ENCODE data around the gene MYO5A.
"Not testable (repeated sequence)": the region's sequence is repeated elsewhere in the genome, so short reads cannot be mapped to it uniquely, and the experiment has no call there.

The MYO5A gene

GRCh38 chr15:52495125-52495524 lies 33.6 kb downstream of the MYO5A start:
- Mint-ChIP-seq H3K4me1 (peaks cover 9% of the 10 kb centered on the region), H3K27ac (no peak overlapping the region), H3K4me3 (no peak overlapping the region), H3K9me3 (no peaks in the 10 kb centered on the region), H3K36me3 (ENCODE audit: low read depth) (no peaks in the 10 kb centered on the region), H3K27me3 (ENCODE audit: low read depth) (no peaks in the 10 kb centered on the region)
- TF ChIP-seq CTCF (IDR thresholded peaks at IDR 0.05; ENCODE audit: unreplicated experiment in 3 of 3): no peak

- no peaks in the 10 kb centered on the region for H3K9me3 Mint-ChIP-seq
- no peaks in the 10 kb centered on the region for H3K36me3 Mint-ChIP-seq (ENCODE audit: low read depth)
- no peak overlapping the region for H3K27ac Mint-ChIP-seq
- H3K27me3 Mint-ChIP-seq (ENCODE audit: low read depth): no peaks in the 10 kb centered on the region
- no peak overlapping the region for H3K4me3 Mint-ChIP-seq
- TF ChIP-seq CTCF (IDR thresholded peaks at IDR 0.05; ENCODE audit: unreplicated experiment in 3 of 3): no peak
- peaks cover 10% of the 10 kb centered on the region for H3K4me1 Mint-ChIP-seq
Measured at GRCh38 chr15:52493968-52494367, 34.7 kb downstream of the MYO5A start.

DNA sequence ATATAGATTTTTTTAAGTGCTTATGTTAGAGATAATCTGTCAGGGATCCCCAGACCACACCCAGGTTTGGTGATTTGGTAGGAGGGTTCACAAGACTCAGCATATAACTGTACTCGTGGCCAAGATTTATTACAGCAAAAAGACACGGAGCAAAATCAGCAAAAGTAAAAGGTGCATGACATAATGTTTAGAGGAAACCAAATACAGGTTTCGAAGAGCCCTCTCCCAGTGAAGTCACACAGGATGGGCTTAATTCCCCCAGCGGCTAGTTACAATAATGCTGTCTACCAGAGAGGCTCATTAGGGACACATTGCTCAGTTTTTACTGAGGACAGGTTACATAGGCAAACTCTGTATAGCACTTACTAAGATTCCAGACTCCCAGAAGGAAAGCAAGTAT lies 36.5 kb downstream of the MYO5A start:
- no peaks in the 10 kb centered on the region for H3K27me3 Mint-ChIP-seq (ENCODE audit: low read depth)
- H3K4me1 Mint-ChIP-seq: peaks cover 24% of the 10 kb centered on the region
- H3K36me3 Mint-ChIP-seq (ENCODE audit: low read depth): no peaks in the 10 kb centered on the region
- TF ChIP-seq CTCF (IDR thresholded peaks at IDR 0.05; ENCODE audit: unreplicated experiment in 3 of 3): no peak
- H3K9me3 Mint-ChIP-seq: no peaks in the 10 kb centered on the region
- no peak overlapping the region for H3K27ac Mint-ChIP-seq
- H3K4me3 Mint-ChIP-seq: no peak overlapping the region

GRCh38 chr15:52491472-52491871 lies 37.2 kb downstream of the MYO5A start:
- Mint-ChIP-seq H3K27me3 (ENCODE audit: low read depth) (no peaks in the 10 kb centered on the region), H3K4me3 (no peak overlapping the region), H3K27ac (no peak overlapping the region), H3K9me3 (no peaks in the 10 kb centered on the region), H3K4me1 (peaks cover 29% of the 10 kb centered on the region), H3K36me3 (ENCODE audit: low read depth) (no peaks in the 10 kb centered on the region)
- TF ChIP-seq CTCF (IDR thresholded peaks at IDR 0.05; ENCODE audit: unreplicated experiment in 3 of 3): no peak

GRCh38 chr15:52489430-52489829 lies 39.2 kb downstream of the MYO5A start:
- not testable (repeated sequence) for H3K9me3 Mint-ChIP-seq, H3K4me3 Mint-ChIP-seq
- H3K4me1 Mint-ChIP-seq: peaks cover 36% of the 10 kb centered on the region

DNA sequence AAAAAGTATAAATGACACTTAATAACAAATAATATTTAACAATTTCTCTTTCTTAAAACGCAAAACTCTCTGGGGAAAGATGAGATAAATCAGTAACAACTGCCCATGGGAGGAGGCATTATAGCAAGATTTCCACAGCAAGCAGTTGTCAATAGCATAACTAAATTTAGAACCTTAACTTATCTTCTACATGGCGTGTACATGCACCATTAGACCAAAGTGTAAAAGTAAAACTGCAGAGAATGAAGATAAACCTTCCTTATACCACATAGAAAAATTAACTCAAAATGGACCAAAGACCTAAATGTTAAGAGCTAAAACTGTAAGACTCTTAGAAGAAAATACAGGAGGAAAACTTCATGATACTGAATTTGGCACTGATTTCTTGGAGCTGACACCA lies 39.9 kb downstream of the MYO5A start:
- H3K36me3 Mint-ChIP-seq (ENCODE audit: low read depth): no peaks in the 10 kb centered on the region
- H3K9me3 Mint-ChIP-seq: no peaks in the 10 kb centered on the region
- H3K4me1 Mint-ChIP-seq: peaks cover 39% of the 10 kb centered on the region
- TF ChIP-seq CTCF (IDR thresholded peaks at IDR 0.05; ENCODE audit: unreplicated experiment in 3 of 3): no peak
- H3K27ac Mint-ChIP-seq: peak overlapping the region in 2 of 3 experiments; percentile 12 to 21
- H3K4me3 Mint-ChIP-seq: no peak overlapping the region
- H3K27me3 Mint-ChIP-seq (ENCODE audit: low read depth): no peaks in the 10 kb centered on the region

More at GRCh38 chr15:52489430-52489829, 39.2 kb downstream of the MYO5A start:
- not testable (repeated sequence) for H3K27ac Mint-ChIP-seq; H3K36me3 Mint-ChIP-seq (ENCODE audit: low read depth); H3K27me3 Mint-ChIP-seq (ENCODE audit: low read depth)

All from nephron (organoid).